Peyer's patch (tissue), 4 donors: ENCODE measurements around the gene CTU2. TPM values are rescaled to one million over a fixed set of nuclear protein-coding genes. Genes with fewer than 3 reads are reported as not detected.

Experiments
- DNase-seq, 3 donors: peaks; one replicate each; pipeline ENCODE4 v3.0.0-alpha.2; 2017 to 2019
- H3K27ac ChIP-seq, 4 donors: fragments of 200-600 bp; sonication (generic); one replicate each; pipeline ENCODE4 v1.5.1; 2016 to 2019
- H3K27me3 ChIP-seq, 2 donors: fragments of 200-600 bp; sonication (generic); one replicate each; pipeline ENCODE4 v1.5.1; 2019
- H3K36me3 ChIP-seq, 3 donors: fragments of 200-600 bp; sonication (generic); one replicate each; pipeline ENCODE4 v1.5.1; 2016 to 2019
- H3K4me1 ChIP-seq, 4 donors: fragments of 200-600 bp; sonication (generic); one replicate each; pipeline ENCODE4 v1.5.1; 2016 to 2019
- H3K4me3 ChIP-seq, 4 donors: fragments of 200-600 bp; sonication (generic); 1 replicate in 3 of 4; 2 replicates in 1 of 4; pipeline ENCODE4 v1.5.1; 2016 to 2019; ENCODE audit warnings: mild to moderate bottlenecking in 1 of 4
- H3K9me3 ChIP-seq, 4 donors: fragments of 200-600 bp; sonication (generic); one replicate each; pipeline ENCODE4 v1.5.1; 2016 to 2019; ENCODE audit warnings: mild to moderate bottlenecking in 1 of 4
- CTCF ChIP-seq, 6 experiments: fragments of 450-650 bp in 4 of 6; fragments of 200-600 bp in 2 of 6; sonication (generic) in 1 of 6; IDR thresholded peaks; one replicate each; pipeline ENCODE4 v1.5.1; 2017 to 2019; ENCODE audit warnings: antibody characterized with exemption in 6 of 6, mild to moderate bottlenecking in 3 of 6, moderate library complexity in 1 of 6
- POLR2A ChIP-seq, 2 donors: fragments of 450-650 bp; IDR thresholded peaks; one replicate each; pipeline ENCODE4 v1.5.1; 2017; ENCODE audit warnings: antibody characterized with exemption in 2 of 2, mild to moderate bottlenecking in 2 of 2, moderate library complexity in 2 of 2
- total RNA-seq, 4 donors: library from RNA; depleted of rRNA; stranded (reverse); fragments of >200 nt; gene quantifications; one replicate each; pipeline ENCODE4 v1.1.0, GENCODE V29; 2016

CTU2 gene
- total RNA-seq, 4 donors from 2014 or later = 3.9 to 25.1 (median 9.3) TPM

GRCh38 chr16:88696441-88696840, 9.9 kb upstream of the CTU2 start:
- TF ChIP-seq POLR2A (IDR thresholded peaks at IDR 0.05) = no peak
- no peaks in the 10 kb centered on the region for H3K27me3 ChIP-seq
- H3K27ac ChIP-seq = no peak overlapping the region
- no peak for DNase-seq
- H3K4me1 ChIP-seq = peaks cover 0 to 52% (median 21%) of the 10 kb centered on the region in 4 donors
- no peaks in the 10 kb centered on the region for H3K9me3 ChIP-seq
- peaks cover 0 to 38% (median 0%) of the 10 kb centered on the region in 3 donors for H3K36me3 ChIP-seq
- H3K4me3 ChIP-seq = no peak overlapping the region

- Histone ChIP-seq H3K27me3 (no peaks in the 10 kb centered on the region), H3K4me3 (no peak overlapping the region), H3K9me3 (no peaks in the 10 kb centered on the region), H3K36me3 (peaks cover 0 to 38% (median 0%) of the 10 kb centered on the region in 3 donors), H3K27ac (peak overlapping the region in 1 of 4 donors; percentile 99), H3K4me1 (peaks cover 0 to 52% (median 18%) of the 10 kb centered on the region in 4 donors)
- TF ChIP-seq POLR2A (IDR thresholded peaks at IDR 0.05) = no peak
- TF ChIP-seq CTCF (IDR thresholded peaks at IDR 0.05) = no peak
- DNase-seq = no peak
These were observed 9.0 kb upstream of the CTU2 start for GRCh38 chr16:88697116-88697830.

GRCh38 chr16:88697831-88698615, 8.3 kb upstream of the CTU2 start:
- peak overlapping the region in 2 of 4 donors; percentile 0 to 99 for H3K27ac ChIP-seq
- H3K27me3 ChIP-seq = no peaks in the 10 kb centered on the region
- peak; percentile 12 to 37 (median 16) for TF ChIP-seq CTCF (IDR thresholded peaks at IDR 0.05)
- no peak for TF ChIP-seq POLR2A (IDR thresholded peaks at IDR 0.05)
- H3K4me3 ChIP-seq = no peak overlapping the region
- peaks cover 0 to 38% (median 0%) of the 10 kb centered on the region in 3 donors for H3K36me3 ChIP-seq
- peak in 2 of 3 donors; percentile 58 to 64 for DNase-seq
- no peaks in the 10 kb centered on the region for H3K9me3 ChIP-seq
- peaks cover 0 to 55% (median 16%) of the 10 kb centered on the region in 4 donors for H3K4me1 ChIP-seq

DNA sequence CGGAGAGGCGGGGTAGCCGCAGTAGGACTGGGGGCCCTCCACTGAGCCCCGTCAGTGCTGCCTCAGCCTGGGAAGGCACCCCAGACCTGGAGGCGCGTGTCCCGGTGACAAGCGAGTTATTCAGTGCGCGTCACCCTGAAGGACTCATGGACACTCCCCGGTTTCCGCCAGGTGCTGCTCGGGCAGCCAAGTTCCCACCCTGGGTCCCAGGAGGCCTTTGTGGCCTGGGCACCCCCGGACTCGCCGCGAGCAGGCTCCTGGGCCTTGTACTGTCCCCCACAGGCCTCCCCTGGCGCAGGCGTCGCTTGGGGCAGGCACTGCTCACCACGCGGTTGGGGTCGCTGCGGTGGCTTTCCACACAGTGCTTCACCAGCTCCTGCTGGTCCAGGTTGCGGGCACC, 7.7 kb upstream of the CTU2 start:
- DNase-seq = peak in 2 of 3 donors; percentile 71 to 77
- Histone ChIP-seq H3K4me3 (no peak overlapping the region), H3K36me3 (peaks cover 0 to 38% (median 0%) of the 10 kb centered on the region in 3 donors), H3K9me3 (no peaks in the 10 kb centered on the region), H3K4me1 (peaks cover 0 to 52% (median 15%) of the 10 kb centered on the region in 4 donors), H3K27me3 (no peaks in the 10 kb centered on the region), H3K27ac (peak overlapping the region in 2 of 4 donors; percentile 0 to 99)
- no peak for TF ChIP-seq CTCF (IDR thresholded peaks at IDR 0.05)
- TF ChIP-seq POLR2A (IDR thresholded peaks at IDR 0.05) = no peak

DNA sequence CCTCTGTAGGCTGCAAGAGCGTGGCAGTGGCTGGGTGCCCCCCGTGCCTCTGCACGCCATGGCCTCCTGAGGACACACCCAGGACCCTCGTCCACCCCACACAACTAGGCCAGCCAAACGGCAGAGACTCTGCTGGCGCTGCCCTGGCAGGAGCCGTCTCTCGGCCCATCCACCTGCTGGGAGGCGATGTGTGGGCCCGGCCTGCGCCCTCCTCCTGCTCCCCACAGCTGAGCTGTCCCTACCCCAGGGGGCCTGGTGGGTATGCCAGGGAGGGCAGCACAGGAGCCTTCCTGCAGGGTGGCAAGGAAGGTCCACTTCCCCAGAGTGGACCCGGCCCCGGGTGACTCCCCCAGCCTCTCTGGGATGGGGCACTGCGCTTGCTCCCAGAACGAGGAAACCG, 7.1 kb upstream of the CTU2 start:
- Histone ChIP-seq H3K27ac (peak overlapping the region in 2 of 4 donors; percentile 0 to 99), H3K27me3 (no peaks in the 10 kb centered on the region), H3K36me3 (peaks cover 0 to 38% (median 0%) of the 10 kb centered on the region in 3 donors), H3K9me3 (no peaks in the 10 kb centered on the region), H3K4me1 (peaks cover 0 to 52% (median 15%) of the 10 kb centered on the region in 4 donors), H3K4me3 (no peak overlapping the region)
- no peak for TF ChIP-seq POLR2A (IDR thresholded peaks at IDR 0.05)
- TF ChIP-seq CTCF (IDR thresholded peaks at IDR 0.05) = no peak
- DNase-seq = no peak

DNA sequence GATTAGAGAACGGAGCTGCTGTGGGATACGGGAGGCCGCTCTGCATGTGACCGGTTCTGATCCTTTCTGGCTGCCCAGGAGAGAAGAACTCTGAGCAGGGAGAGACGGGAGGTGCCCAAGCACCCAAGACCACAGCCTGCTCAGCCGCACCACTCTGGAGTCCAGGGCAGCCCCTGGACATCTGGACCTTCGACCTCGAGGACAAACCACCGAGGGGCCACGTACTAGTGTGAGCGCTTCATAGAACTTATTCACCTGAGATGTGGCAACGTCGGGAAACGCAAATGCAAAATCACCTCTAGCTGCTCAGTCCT, 6.0 kb upstream of the CTU2 start:
- H3K9me3 ChIP-seq = no peaks in the 10 kb centered on the region
- H3K27ac ChIP-seq = peak overlapping the region; percentile 90 to 99 (median 90)
- TF ChIP-seq CTCF (IDR thresholded peaks at IDR 0.05) = no peak
- TF ChIP-seq POLR2A (IDR thresholded peaks at IDR 0.05) = no peak
- H3K36me3 ChIP-seq = peaks cover 0 to 38% (median 0%) of the 10 kb centered on the region in 3 donors
- H3K4me1 ChIP-seq = peaks cover 0 to 61% (median 19%) of the 10 kb centered on the region in 4 donors
- peak overlapping the region in 3 of 4 donors; percentile 33 to 47 (median 34) for H3K4me3 ChIP-seq
- no peaks in the 10 kb centered on the region for H3K27me3 ChIP-seq
- no peak for DNase-seq
